Activated gamma-delta T cell treated with Interleukin-2 at 50 U/mL for 16 hours (primary cell): ENCODE results near the gene BTD.

Source experiments
- DNase-seq: peaks from one replicate; pipeline ENCODE4 v3.0.0-alpha.2; 2020

Gene BTD

GRCh38 chr3:15673536-15673935 is 72.0 kb downstream of the BTD start:
- DNase-seq = no peak

- DNase-seq = no peak
Measured at GRCh38 chr3:15676259-15676658, 74.7 kb downstream of the BTD start.

- no peak for DNase-seq
Measured at GRCh38 chr3:15679306-15679705, 77.8 kb downstream of the BTD start.

GRCh38 chr3:15681668-15682067 is 80.1 kb downstream of the BTD start:
- no peak for DNase-seq

- DNase-seq = no peak
Measured at GRCh38 chr3:15682561-15683185, 81.1 kb downstream of the BTD start.

- no peak for DNase-seq
Measured at GRCh38 chr3:15683253-15683652, 81.7 kb downstream of the BTD start.

- DNase-seq = no peak
Measured at GRCh38 chr3:15685927-15686326, 84.4 kb downstream of the BTD start.

- no peak for DNase-seq
Measured at GRCh38 chr3:15690230-15690629, 88.7 kb downstream of the BTD start.

- no peak for DNase-seq
Measured at GRCh38 chr3:15690748-15691147, 89.2 kb downstream of the BTD start.

GRCh38 chr3:15693355-15693754 is 91.8 kb downstream of the BTD start:
- DNase-seq = no peak

GRCh38 chr3:15694628-15695027 is 93.1 kb downstream of the BTD start:
- no peak for DNase-seq
